ENCODE data around the gene ATAT1.
"Not testable (repeated sequence)": the region's sequence is repeated elsewhere in the genome, so short reads cannot be mapped to it uniquely, and the experiment has no call there.

- TF ChIP-seq CTCF (conservative IDR thresholded peaks at IDR 0.05); EZH2 (IDR thresholded peaks at IDR 0.05; ENCODE audit: low read depth): not testable (repeated sequence)
Measured at GRCh38 chr6:30666300-30666699, 39.6 kb downstream of the ATAT1 start.
